SK-N-SH treated with all-trans-retinoic acid at 6 μM for 48 hours (cell line): Measurements from ENCODE around the gene MS4A10.
A peak's percentile ranks its signal among the peaks of the same experiment; 100 is the strongest.

ENCODE experiments used
- ATAC-seq: fragments of 200-7000 bp; cut with Tn5 transposase; 3 replicates; pipeline ENCODE4 v1.9.1; 2020; ENCODE audit warnings: mild to moderate bottlenecking, moderate library complexity
- ARNTL ChIP-seq: fragments of 450-650 bp; formaldehyde crosslinking; IDR thresholded peaks from 2 replicates; pipeline ENCODE4 v1.5.0; 2020; ENCODE audit warnings: low read depth, mild to moderate bottlenecking, moderate library complexity, borderline replicate concordance
- BACH2 ChIP-seq: fragments of 250-450 bp; sonication (Bioruptor Pico); IDR thresholded peaks from 2 replicates; pipeline ENCODE4 v1.9.0; 2021; ENCODE audit warnings: mild to moderate bottlenecking, borderline replicate concordance
- CSDC2 ChIP-seq: fragments of 250-450 bp; sonication (Bioruptor Pico); IDR thresholded peaks from 2 replicates; pipeline ENCODE4 v1.5.0; 2020; ENCODE audit warnings: mild to moderate bottlenecking, moderate library complexity
- ESRRG ChIP-seq: fragments of 250-450 bp; sonication (Bioruptor Pico); IDR thresholded peaks from 2 replicates; pipeline ENCODE4 v1.6.1; 2021; ENCODE audit warnings: mild to moderate bottlenecking
- GLIS3 ChIP-seq: fragments of 250-450 bp; sonication (Bioruptor Pico); IDR thresholded peaks from 2 replicates; pipeline ENCODE4 v1.5.0; 2020; ENCODE audit warnings: mild to moderate bottlenecking, moderate library complexity
- ISL1 ChIP-seq: fragments of 250-450 bp; sonication (Bioruptor Pico); IDR thresholded peaks from 2 replicates; pipeline ENCODE4 v2.1.2; 2022; ENCODE audit warnings: mild to moderate bottlenecking, moderate library complexity
- OSR1 ChIP-seq: fragments of 250-450 bp; sonication (Bioruptor Pico); IDR thresholded peaks from 2 replicates; pipeline ENCODE4 v1.8.0; 2022; ENCODE audit warnings: moderate library complexity, mild to moderate bottlenecking, inconsistent platforms
- PPARA ChIP-seq: fragments of 250-450 bp; sonication (Bioruptor Pico); IDR thresholded peaks from 2 replicates; pipeline ENCODE4 v1.5.0; 2020; ENCODE audit warnings: mild to moderate bottlenecking, borderline replicate concordance
- RARB ChIP-seq: fragments of 250-450 bp; sonication (Bioruptor Pico); IDR thresholded peaks from 2 replicates; pipeline ENCODE4 v1.8.0; 2021; ENCODE audit warnings: mild to moderate bottlenecking, moderate library complexity
- SNAI2 ChIP-seq: fragments of 250-450 bp; sonication (Bioruptor Pico); IDR thresholded peaks from 2 replicates; pipeline ENCODE4 v1.5.0; 2020; ENCODE audit warnings: mild to moderate bottlenecking, moderate library complexity
- TCF4 ChIP-seq: fragments of 250-450 bp; sonication (Bioruptor Pico); IDR thresholded peaks from 2 replicates; pipeline ENCODE4 v1.8.0; 2021; ENCODE audit warnings: mild to moderate bottlenecking, moderate library complexity, borderline replicate concordance
- TOX ChIP-seq: fragments of 250-450 bp; sonication (Bioruptor Pico); IDR thresholded peaks from 2 replicates; pipeline ENCODE4 v1.8.0; 2021; ENCODE audit warnings: mild to moderate bottlenecking, moderate library complexity, borderline replicate concordance
- ZC3H10 ChIP-seq: fragments of 250-450 bp; sonication (Bioruptor Pico); IDR thresholded peaks from 2 replicates; pipeline ENCODE4 v1.5.1; 2021; ENCODE audit warnings: mild to moderate bottlenecking, moderate library complexity
- ZFP3 ChIP-seq: fragments of 250-450 bp; sonication (Bioruptor Pico); IDR thresholded peaks from 2 replicates; pipeline ENCODE4 v1.5.0; 2020; ENCODE audit warnings: mild to moderate bottlenecking, moderate library complexity
- ZFP30 ChIP-seq: fragments of 450-650 bp; formaldehyde crosslinking; IDR thresholded peaks from 2 replicates; pipeline ENCODE4 v1.5.0; 2022; ENCODE audit warnings: mild to moderate bottlenecking, moderate library complexity
- ZNF70 ChIP-seq: fragments of 450-650 bp; formaldehyde crosslinking; IDR thresholded peaks from 2 replicates; pipeline ENCODE4 v1.5.0; 2020; ENCODE audit warnings: mild to moderate bottlenecking, moderate library complexity
- ZNF8 ChIP-seq: fragments of 450-650 bp; formaldehyde crosslinking; IDR thresholded peaks from 2 replicates; pipeline ENCODE4 v1.5.0; 2020; ENCODE audit warnings: mild to moderate bottlenecking, moderate library complexity
- TF ChIP-seq, protein P1 (sequence below): fragments of 250-450 bp; sonication (Bioruptor Pico); IDR thresholded peaks from 2 replicates; pipeline ENCODE4 v1.8.0; 2021; ENCODE audit warnings: low read depth, mild to moderate bottlenecking, moderate library complexity, borderline replicate concordance
- TF ChIP-seq, protein P2 (sequence below): fragments of 250-450 bp; sonication (Bioruptor Pico); IDR thresholded peaks from 2 replicates; pipeline ENCODE4 v1.8.0; 2020; ENCODE audit warnings: mild to moderate bottlenecking, moderate library complexity, borderline replicate concordance
- TF ChIP-seq, protein P3 (sequence below): fragments of 250-450 bp; sonication (Bioruptor Pico); IDR thresholded peaks from 2 replicates; pipeline ENCODE4 v1.5.0; 2020; ENCODE audit warnings: mild to moderate bottlenecking, moderate library complexity
- TF ChIP-seq, protein P4 (sequence below): fragments of 250-450 bp; sonication (Bioruptor Pico); IDR thresholded peaks from 2 replicates; pipeline ENCODE4 v1.5.1; 2021; ENCODE audit warnings: mild to moderate bottlenecking, moderate library complexity

MS4A10 gene

DNA sequence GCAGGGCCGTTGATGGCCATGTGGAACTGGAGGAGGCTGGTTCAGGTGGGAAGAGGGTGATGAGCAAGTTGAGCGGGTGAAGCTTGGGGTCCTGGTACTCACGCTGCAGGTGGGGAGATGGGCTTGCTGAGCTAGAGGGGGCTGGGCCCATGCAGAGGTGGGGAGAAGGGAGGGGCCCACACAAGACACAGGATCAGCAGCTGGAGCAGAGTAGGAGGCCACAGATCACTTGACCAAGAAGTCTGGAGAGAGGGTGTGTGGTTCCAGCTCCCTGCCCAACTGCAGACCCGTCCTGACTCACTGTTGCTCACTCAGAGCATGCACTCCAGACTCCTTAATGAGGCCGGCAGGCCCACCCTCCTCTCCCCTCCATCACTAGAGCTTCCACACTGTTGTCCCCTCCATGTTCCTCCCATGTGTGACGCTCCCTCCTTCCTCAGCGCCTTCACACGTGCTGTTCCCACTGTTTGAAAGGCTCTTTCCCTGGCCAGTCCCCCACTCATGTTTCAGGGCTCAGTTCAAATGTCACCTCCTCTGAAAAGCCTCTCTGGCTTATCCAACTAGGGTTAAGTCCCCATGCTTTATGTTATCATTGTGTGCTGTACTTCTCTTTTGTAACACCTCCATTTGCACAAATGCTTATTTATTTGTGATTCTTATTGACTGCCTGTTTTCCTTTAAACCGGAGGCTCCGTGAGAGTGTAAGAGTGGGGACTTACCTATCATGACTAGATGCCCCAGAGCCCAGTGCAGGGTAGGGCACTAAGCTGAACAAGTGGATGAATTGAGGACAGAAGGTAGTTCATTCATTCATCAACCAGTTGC, 59.1 kb downstream of the MS4A10 start:
- ATAC-seq = peak; percentile 10; the same call in 1 of the 3 replicates
- TF ChIP-seq ZNF70 (CRISPR knock-in tag) = no peak
- TF ChIP-seq PPARA (CRISPR knock-in tag) = no peak
- no peak for TF ChIP-seq ZFP3
- TF ChIP-seq ESRRG (CRISPR knock-in tag) = no peak
- no peak for TF ChIP-seq SNAI2 (CRISPR knock-in tag)
- no peak for TF ChIP-seq GLIS3 (CRISPR knock-in tag)
- TF ChIP-seq, protein P1, sequence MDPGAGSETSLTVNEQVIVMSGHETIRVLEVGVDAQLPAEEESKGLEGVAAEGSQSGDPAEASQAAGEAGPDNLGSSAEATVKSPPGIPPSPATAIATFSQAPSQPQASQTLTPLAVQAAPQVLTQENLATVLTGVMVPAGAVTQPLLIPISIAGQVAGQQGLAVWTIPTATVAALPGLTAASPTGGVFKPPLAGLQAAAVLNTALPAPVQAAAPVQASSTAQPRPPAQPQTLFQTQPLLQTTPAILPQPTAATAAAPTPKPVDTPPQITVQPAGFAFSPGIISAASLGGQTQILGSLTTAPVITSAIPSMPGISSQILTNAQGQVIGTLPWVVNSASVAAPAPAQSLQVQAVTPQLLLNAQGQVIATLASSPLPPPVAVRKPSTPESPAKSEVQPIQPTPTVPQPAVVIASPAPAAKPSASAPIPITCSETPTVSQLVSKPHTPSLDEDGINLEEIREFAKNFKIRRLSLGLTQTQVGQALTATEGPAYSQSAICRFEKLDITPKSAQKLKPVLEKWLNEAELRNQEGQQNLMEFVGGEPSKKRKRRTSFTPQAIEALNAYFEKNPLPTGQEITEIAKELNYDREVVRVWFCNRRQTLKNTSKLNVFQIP (CRISPR knock-in tag) = no peak
- no peak for TF ChIP-seq ZC3H10
- TF ChIP-seq, protein P2, sequence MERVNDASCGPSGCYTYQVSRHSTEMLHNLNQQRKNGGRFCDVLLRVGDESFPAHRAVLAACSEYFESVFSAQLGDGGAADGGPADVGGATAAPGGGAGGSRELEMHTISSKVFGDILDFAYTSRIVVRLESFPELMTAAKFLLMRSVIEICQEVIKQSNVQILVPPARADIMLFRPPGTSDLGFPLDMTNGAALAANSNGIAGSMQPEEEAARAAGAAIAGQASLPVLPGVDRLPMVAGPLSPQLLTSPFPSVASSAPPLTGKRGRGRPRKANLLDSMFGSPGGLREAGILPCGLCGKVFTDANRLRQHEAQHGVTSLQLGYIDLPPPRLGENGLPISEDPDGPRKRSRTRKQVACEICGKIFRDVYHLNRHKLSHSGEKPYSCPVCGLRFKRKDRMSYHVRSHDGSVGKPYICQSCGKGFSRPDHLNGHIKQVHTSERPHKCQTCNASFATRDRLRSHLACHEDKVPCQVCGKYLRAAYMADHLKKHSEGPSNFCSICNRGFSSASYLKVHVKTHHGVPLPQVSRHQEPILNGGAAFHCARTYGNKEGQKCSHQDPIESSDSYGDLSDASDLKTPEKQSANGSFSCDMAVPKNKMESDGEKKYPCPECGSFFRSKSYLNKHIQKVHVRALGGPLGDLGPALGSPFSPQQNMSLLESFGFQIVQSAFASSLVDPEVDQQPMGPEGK (CRISPR knock-in tag) = no peak
- TF ChIP-seq, protein P3, sequence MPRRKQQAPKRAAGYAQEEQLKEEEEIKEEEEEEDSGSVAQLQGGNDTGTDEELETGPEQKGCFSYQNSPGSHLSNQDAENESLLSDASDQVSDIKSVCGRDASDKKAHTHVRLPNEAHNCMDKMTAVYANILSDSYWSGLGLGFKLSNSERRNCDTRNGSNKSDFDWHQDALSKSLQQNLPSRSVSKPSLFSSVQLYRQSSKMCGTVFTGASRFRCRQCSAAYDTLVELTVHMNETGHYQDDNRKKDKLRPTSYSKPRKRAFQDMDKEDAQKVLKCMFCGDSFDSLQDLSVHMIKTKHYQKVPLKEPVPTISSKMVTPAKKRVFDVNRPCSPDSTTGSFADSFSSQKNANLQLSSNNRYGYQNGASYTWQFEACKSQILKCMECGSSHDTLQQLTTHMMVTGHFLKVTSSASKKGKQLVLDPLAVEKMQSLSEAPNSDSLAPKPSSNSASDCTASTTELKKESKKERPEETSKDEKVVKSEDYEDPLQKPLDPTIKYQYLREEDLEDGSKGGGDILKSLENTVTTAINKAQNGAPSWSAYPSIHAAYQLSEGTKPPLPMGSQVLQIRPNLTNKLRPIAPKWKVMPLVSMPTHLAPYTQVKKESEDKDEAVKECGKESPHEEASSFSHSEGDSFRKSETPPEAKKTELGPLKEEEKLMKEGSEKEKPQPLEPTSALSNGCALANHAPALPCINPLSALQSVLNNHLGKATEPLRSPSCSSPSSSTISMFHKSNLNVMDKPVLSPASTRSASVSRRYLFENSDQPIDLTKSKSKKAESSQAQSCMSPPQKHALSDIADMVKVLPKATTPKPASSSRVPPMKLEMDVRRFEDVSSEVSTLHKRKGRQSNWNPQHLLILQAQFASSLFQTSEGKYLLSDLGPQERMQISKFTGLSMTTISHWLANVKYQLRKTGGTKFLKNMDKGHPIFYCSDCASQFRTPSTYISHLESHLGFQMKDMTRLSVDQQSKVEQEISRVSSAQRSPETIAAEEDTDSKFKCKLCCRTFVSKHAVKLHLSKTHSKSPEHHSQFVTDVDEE (CRISPR knock-in tag) = no peak
- TF ChIP-seq ARNTL (CRISPR knock-in tag) = no peak
- TF ChIP-seq TCF4 = no peak
- TF ChIP-seq, protein P4, sequence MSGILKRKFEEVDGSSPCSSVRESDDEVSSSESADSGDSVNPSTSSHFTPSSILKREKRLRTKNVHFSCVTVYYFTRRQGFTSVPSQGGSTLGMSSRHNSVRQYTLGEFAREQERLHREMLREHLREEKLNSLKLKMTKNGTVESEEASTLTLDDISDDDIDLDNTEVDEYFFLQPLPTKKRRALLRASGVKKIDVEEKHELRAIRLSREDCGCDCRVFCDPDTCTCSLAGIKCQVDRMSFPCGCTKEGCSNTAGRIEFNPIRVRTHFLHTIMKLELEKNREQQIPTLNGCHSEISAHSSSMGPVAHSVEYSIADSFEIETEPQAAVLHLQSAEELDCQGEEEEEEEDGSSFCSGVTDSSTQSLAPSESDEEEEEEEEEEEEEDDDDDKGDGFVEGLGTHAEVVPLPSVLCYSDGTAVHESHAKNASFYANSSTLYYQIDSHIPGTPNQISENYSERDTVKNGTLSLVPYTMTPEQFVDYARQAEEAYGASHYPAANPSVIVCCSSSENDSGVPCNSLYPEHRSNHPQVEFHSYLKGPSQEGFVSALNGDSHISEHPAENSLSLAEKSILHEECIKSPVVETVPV (CRISPR knock-in tag) = no peak
- TF ChIP-seq, all 23 proteins: peak for 0

DNA sequence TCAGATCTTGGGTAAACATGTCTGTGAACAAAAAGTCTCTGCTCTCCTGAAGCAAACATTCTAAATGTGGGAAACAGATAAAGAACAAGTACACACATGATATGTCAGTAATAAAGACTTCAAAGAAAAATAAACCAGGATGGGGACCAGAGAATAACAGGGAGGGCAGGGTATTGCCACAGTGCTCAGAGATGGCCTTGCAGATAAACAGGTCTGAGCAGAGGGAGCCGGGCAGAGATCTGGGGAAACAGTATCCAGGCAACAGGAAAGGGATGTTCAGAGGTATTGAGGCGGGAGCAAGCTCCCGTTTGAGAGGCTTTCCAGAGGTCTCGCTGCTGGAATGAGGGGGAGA, 59.7 kb downstream of the MS4A10 start:
- ATAC-seq = no peak

More for the DNA sequence above, 59.7 kb downstream of the MS4A10 start:
- TF ChIP-seq ZFP30 (CRISPR knock-in tag) = no peak
- no peak for TF ChIP-seq BACH2
- TF ChIP-seq, protein P3 (CRISPR knock-in tag) = no peak
- TF ChIP-seq TOX (CRISPR knock-in tag) = no peak
- no peak for TF ChIP-seq ZC3H10
- no peak for TF ChIP-seq ZFP3
- no peak for TF ChIP-seq TCF4
- no peak for TF ChIP-seq ARNTL (CRISPR knock-in tag)
- no peak for TF ChIP-seq PPARA (CRISPR knock-in tag)
- TF ChIP-seq, protein P2 (CRISPR knock-in tag) = no peak
- no peak for TF ChIP-seq OSR1 (CRISPR knock-in tag)
- TF ChIP-seq ZNF70 (CRISPR knock-in tag) = no peak
- TF ChIP-seq CSDC2 (CRISPR knock-in tag) = no peak
- TF ChIP-seq, protein P4 (CRISPR knock-in tag) = no peak
- no peak for TF ChIP-seq ZNF8
- no peak for TF ChIP-seq ISL1 (CRISPR knock-in tag)
- TF ChIP-seq, protein P1 (CRISPR knock-in tag) = no peak
- TF ChIP-seq GLIS3 (CRISPR knock-in tag) = no peak
- TF ChIP-seq ESRRG (CRISPR knock-in tag) = no peak
- TF ChIP-seq RARB (CRISPR knock-in tag) = no peak
- TF ChIP-seq, all 23 proteins: peak for 0
